Psoas muscle (tissue), 8 donors: ENCODE results near the gene HOXA9. TPM values are rescaled to one million over a fixed set of nuclear protein-coding genes. Genes with fewer than 3 reads are reported as not detected.
A peak's percentile ranks its signal among the peaks of the same experiment; 100 is the strongest.

Experiments used
- ATAC-seq, 4 donors: fragments of 200-7000 bp; cut with Tn5 transposase; one replicate each; pipeline ENCODE4 v1.9.1; 2020; ENCODE audit warnings: moderate library complexity in 3 of 4, mild to moderate bottlenecking in 2 of 4
- DNase-seq, 2 donors: peaks; one replicate each; pipeline ENCODE4 v3.0.0-alpha.2; 2020
- H3K27ac ChIP-seq: fragments of 200-600 bp; one replicate; pipeline ENCODE4 v1.8.0; 2022
- H3K27me3 ChIP-seq, 3 donors: fragments of 200-600 bp in 1 of 3; one replicate each; pipeline versions ENCODE4 v1.6.1 to v1.8.0; 2013 to 2022; ENCODE audit warnings: low read length in 2 of 3, mild to moderate bottlenecking in 2 of 3, moderate library complexity in 1 of 3; ENCODE audit not compliant: insufficient read depth in 3 of 3
- H3K36me3 ChIP-seq, 2 donors: fragments of 200-600 bp in 1 of 2; one replicate each; pipeline versions ENCODE4 v1.6.1 to v1.8.0; 2013 to 2022; ENCODE audit warnings: low read depth in 1 of 2, mild to moderate bottlenecking in 1 of 2, moderate library complexity in 1 of 2; ENCODE audit not compliant: insufficient read depth in 1 of 2
- H3K4me1 ChIP-seq: fragments of 200-600 bp; one replicate; pipeline ENCODE4 v1.8.0; 2022
- H3K4me3 ChIP-seq: fragments of 200-600 bp; one replicate; pipeline ENCODE4 v1.8.0; 2022; ENCODE audit warnings: mild to moderate bottlenecking
- H3K9me3 ChIP-seq: fragments of 200-600 bp; one replicate; pipeline ENCODE4 v1.8.0; 2022
- WGBS, 3 donors: extraction: QIAGEN DNeasy Blood & Tissue Kit; methylation state at CpG; one replicate each; pipeline versions ENCODE4 v1.1.6 to v1.1.7; 2013; 5-methylcytosine and 5-hydroxymethylcytosine counted together
- intact Hi-C, 2 donors: fragments of 100-400 bp; cut with DNase I; formaldehyde crosslinking; loops; one replicate each; pipeline versions ENCODE4 v1.11.0 to v1.14.2; 2022
- polyA plus RNA-seq, 3 donors: library from polyadenylated mRNA; stranded (reverse); fragments of 200-250 nt; gene quantifications; one replicate each; pipeline ENCODE4 v1.2.3, GENCODE V29; 2013
- total RNA-seq, 4 donors: library from RNA; stranded (reverse); fragmentation: NEBNext Ultra II Directional in 2 of 4; extraction: Animal tissue kit (Norgen Biotek cat#: 25700) in 2 of 4; gene quantifications; one replicate each; pipeline versions ENCODE4 v1.2.1 to v1.2.4, GENCODE V29; 2021 to 2023
- TF ChIP-seq, protein P1 (sequence below): fragments of 200-600 bp; IDR thresholded peaks from one replicate; pipeline ENCODE4 v1.8.0; 2022; ENCODE audit warnings: antibody characterized with exemption
- donor health status: healthy with polysubstance abuse.
- donor health status: DM: no; HTN: no; CAD: no; lungs with moderate emphysema.
- donor health status: Bipolar disorder and iron deficiency.
- donor health status: healthy.
- donor health status: DM: yes; HTN: yes; CAD: no.
- donor health status: DM: no; HTN: no; CAD: no.
- donor health status: DM: no; HTN: no; CAD: no.
- donor health status: DM: yes; HTN: yes; CAD: no.

The HOXA9 gene
- total and polyA plus RNA-seq, 7 donors = 0.81 to 55.9 (median 16.0) TPM; not detected in 1

DNA sequence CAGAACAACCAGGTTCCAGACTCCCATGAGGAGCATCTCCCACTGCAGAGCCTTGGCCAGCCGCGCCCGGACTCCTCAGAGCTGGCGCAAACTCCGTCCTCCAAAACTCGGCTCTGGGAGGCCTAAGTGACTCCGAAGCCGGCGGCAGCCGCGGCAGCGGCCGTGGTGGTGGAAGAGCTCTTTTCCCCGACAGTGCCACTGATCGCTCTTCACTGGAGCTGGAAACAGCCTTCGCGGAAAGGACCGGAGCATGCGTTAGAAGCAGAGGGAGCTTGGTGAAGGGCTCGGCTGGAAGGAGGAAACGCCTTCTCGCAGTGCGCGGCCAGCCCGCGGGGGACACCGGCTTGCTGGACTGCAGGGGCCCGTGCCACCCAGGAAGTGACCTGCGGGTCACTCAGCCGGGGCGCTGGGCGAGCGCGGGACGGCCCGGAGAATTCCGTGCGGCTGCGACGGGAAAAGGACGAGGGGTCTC lies 39.5 kb upstream of the HOXA9 start:
- TF ChIP-seq, protein P1, sequence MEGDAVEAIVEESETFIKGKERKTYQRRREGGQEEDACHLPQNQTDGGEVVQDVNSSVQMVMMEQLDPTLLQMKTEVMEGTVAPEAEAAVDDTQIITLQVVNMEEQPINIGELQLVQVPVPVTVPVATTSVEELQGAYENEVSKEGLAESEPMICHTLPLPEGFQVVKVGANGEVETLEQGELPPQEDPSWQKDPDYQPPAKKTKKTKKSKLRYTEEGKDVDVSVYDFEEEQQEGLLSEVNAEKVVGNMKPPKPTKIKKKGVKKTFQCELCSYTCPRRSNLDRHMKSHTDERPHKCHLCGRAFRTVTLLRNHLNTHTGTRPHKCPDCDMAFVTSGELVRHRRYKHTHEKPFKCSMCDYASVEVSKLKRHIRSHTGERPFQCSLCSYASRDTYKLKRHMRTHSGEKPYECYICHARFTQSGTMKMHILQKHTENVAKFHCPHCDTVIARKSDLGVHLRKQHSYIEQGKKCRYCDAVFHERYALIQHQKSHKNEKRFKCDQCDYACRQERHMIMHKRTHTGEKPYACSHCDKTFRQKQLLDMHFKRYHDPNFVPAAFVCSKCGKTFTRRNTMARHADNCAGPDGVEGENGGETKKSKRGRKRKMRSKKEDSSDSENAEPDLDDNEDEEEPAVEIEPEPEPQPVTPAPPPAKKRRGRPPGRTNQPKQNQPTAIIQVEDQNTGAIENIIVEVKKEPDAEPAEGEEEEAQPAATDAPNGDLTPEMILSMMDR = no peak
- peak in 3 of 4 donors; percentile 25 to 31 (median 29) for ATAC-seq

DNA sequence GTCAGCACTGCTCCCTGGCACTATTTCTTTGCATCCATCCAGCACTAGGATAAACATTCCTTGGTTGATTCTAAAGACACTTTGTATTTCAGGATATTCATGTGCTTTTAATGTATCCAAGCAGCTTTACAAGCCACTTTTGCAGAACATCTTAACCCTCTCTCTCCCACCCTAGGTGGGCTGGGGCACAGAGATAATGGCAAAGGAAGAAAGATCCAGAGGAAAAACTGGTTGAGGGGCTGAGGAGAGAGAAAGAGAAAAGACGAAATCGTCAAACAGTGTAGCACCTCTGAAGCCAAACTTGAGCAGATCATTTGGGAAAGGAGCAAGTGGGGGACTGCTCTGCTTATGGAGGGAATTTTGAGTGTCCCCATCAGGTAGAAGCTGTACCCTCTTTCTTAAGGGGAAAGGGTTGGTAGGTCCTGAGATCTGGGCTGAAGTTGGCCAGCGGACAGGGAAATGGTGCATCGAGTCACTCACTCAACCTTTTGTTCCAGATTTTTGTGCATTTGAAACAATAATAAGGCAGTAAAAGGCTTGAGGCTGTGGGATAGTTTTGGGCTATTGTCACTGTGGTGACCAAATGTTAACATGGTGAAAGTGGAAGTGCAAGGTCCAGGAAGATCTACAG lies 38.7 kb upstream of the HOXA9 start:
- ATAC-seq (no peak), DNase-seq (no peak)
- intact Hi-C loops = no loop called here
- WGBS, 3 donors = 47 to 78% (median 77%) methylated on average over 4 of the region's 4 CpGs
- Histone ChIP-seq H3K36me3 (no peaks in the 10 kb centered on the region), H3K27ac (no peak overlapping the region), H3K4me1 (peaks cover 12% of the 10 kb centered on the region), H3K9me3 (no peaks in the 10 kb centered on the region), H3K27me3 (peaks cover 0 to 88% (median 59%) of the 10 kb centered on the region in 3 donors), H3K4me3 (no peak overlapping the region)
- TF ChIP-seq, protein P1 = no peak

More for the DNA sequence above, 39.5 kb upstream of the HOXA9 start:
- peaks cover 9% of the 10 kb centered on the region for H3K4me1 ChIP-seq
- 5 to 10% (median 7%) methylated on average over 41 of the region's 41 CpGs for WGBS, 3 donors
- H3K27ac ChIP-seq = no peak overlapping the region
- H3K27me3 ChIP-seq = peaks cover 0 to 87% (median 52%) of the 10 kb centered on the region in 3 donors
- DNase-seq = no peak
- peak overlapping the region; percentile 50 for H3K4me3 ChIP-seq
- no peaks in the 10 kb centered on the region for H3K36me3 ChIP-seq
- intact Hi-C loops = no loop called here
- H3K9me3 ChIP-seq = no peaks in the 10 kb centered on the region

DNA sequence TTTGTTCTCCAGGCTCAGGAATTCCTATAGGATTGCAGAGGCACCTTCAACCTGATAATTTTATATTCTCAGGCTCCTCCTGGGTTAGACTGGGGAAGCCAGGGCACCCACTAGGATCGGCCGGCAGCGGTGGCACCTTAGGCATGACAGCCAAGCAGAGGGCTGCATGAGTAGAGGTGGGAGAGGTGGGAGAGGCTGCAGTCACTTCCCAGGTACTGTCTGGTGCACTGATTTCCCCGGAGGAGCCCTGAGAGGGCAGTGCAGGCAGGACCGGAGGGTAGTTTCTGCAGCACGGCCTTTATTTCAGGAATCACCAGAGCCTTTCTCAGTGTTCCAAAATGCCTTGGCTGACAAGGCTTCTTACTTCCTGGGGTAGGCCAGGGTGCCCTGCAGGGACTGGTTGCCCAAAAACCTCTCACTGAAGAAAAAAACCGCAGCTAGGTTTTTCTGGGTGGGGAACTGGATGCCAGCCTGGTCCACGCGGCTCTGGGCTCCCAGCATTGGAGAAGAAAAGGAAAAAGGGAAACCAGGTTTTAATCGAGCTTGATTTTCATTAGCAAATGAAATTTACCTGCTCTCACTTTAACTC lies 38.1 kb upstream of the HOXA9 start:
- Histone ChIP-seq H3K4me1 (peaks cover 16% of the 10 kb centered on the region), H3K9me3 (no peaks in the 10 kb centered on the region), H3K27me3 (peaks cover 0 to 94% (median 61%) of the 10 kb centered on the region in 3 donors), H3K27ac (no peak overlapping the region), H3K36me3 (no peaks in the 10 kb centered on the region), H3K4me3 (no peak overlapping the region)
- DNase-seq (no peak), ATAC-seq (no peak)
- WGBS, 3 donors = 46 to 66% (median 55%) methylated on average over 10 of the region's 10 CpGs
- TF ChIP-seq, protein P1 = no peak
- intact Hi-C loops = no loop called here

DNA sequence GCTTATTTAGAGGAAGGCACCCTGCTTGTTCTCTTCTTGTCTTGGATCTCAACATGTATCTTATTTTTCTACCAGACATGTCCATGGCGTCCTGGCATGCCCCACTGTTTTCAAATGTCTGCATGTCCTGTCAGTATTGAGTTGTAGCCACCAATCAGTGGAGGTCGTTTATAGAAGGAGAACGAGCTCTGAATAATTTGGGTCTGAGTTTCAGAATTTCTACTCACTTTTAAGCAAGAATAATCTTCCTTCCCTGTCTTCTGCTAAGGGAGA lies 37.5 kb upstream of the HOXA9 start:
- WGBS, 3 donors = 36 to 68% (median 63%) methylated on average over 3 of the region's 3 CpGs
- H3K9me3 ChIP-seq = no peaks in the 10 kb centered on the region
- intact Hi-C loops = no loop called here
- H3K4me1 ChIP-seq = peaks cover 16% of the 10 kb centered on the region
- H3K27ac ChIP-seq = no peak overlapping the region
- H3K4me3 ChIP-seq = no peak overlapping the region
- no peak for DNase-seq
- TF ChIP-seq, protein P1 = no peak
- no peak for ATAC-seq
- H3K27me3 ChIP-seq = peaks cover 0 to 97% (median 59%) of the 10 kb centered on the region in 3 donors
- no peaks in the 10 kb centered on the region for H3K36me3 ChIP-seq
